OCI-LY1 (cell line): ENCODE data around the gene LAMTOR1.

ENCODE experiments used
- EZH2 ChIP-seq: fragments of 200-600 bp; sonication (generic), shearing (Covaris generic); IDR thresholded peaks from 2 replicates; pipeline ENCODE4 v1.8.0; 2017; ENCODE audit warnings: borderline replicate concordance, mixed run types, mild to moderate bottlenecking, antibody characterized with exemption, low read length, moderate library complexity, mixed read lengths
- TF ChIP-seq, protein P1 (sequence below): fragments of 200-600 bp; sonication (generic), shearing (Covaris generic); IDR thresholded peaks from 2 replicates; pipeline ENCODE4 v1.5.1; 2017; ENCODE audit warnings: mild to moderate bottlenecking, antibody characterized with exemption, low read length, moderate library complexity, mixed read lengths

GRCh38 chr11:72124046-72124445 is 20.9 kb upstream of the LAMTOR1 start:
- TF ChIP-seq, protein P1, sequence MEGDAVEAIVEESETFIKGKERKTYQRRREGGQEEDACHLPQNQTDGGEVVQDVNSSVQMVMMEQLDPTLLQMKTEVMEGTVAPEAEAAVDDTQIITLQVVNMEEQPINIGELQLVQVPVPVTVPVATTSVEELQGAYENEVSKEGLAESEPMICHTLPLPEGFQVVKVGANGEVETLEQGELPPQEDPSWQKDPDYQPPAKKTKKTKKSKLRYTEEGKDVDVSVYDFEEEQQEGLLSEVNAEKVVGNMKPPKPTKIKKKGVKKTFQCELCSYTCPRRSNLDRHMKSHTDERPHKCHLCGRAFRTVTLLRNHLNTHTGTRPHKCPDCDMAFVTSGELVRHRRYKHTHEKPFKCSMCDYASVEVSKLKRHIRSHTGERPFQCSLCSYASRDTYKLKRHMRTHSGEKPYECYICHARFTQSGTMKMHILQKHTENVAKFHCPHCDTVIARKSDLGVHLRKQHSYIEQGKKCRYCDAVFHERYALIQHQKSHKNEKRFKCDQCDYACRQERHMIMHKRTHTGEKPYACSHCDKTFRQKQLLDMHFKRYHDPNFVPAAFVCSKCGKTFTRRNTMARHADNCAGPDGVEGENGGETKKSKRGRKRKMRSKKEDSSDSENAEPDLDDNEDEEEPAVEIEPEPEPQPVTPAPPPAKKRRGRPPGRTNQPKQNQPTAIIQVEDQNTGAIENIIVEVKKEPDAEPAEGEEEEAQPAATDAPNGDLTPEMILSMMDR, result no peak
- no peak for TF ChIP-seq EZH2
